Suppressor macrophage treated with lipopolysaccharide for 4 hours (primary cell): ENCODE data around the gene LARGE2.
A peak's percentile ranks its signal among the peaks of the same experiment; 100 is the strongest.

Source experiments
- DNase-seq: peaks from one replicate; pipeline ENCODE4 v3.0.0-alpha.2; 2020

The LARGE2 gene

DNA sequence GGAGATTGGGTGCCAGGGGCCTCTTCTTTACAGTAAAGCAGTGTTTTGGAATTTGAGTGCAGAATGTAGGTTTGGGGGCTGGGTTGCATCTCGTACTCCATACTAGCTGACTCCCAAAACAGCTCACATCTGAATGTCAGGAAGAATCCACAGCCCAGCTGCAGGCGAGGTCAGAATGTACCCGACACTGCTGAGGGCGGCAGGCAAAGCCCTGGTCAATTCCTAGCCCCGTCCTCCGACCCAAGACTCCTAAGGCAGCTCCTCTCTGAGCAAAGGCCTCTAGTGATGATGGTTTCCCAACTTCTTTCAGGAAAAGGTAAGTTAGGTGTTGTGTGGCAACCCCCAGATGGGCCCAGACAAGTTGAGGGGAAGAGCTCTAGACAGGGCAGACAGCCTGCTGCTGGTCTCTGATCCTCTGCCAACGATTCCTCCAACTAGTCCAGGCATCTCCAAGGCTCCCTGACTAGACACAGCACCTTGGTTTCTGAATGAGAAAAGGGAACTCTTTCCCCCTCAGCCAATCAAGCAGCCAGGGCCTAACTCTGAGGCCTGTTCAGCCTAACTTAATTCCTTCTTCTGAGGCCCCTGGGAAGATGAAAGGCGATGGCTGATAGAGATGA is 8.6 kb downstream of the LARGE2 start:
- no peak for DNase-seq

- no peak for DNase-seq
Measured at GRCh38 chr11:45931739-45932138, 9.3 kb downstream of the LARGE2 start.

DNA sequence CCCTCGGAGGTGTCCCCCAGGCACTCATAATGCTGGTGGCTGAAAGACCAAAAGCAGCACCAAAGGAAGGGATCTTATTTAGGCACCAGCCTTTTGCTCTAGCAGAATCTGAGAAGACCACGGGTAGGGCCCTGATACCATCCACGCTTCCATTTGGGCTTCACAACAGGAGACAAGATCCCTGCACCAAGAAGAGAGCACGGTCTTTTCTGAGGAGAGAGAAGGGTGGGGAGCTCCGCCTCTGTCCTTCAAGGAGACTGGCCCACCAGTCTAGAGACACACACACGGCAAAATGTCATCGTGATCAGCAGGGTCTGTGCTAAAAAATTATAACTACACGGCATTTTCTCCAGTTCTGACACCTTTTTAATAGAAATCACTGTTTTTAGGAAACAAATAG is 9.8 kb downstream of the LARGE2 start:
- no peak for DNase-seq

DNA sequence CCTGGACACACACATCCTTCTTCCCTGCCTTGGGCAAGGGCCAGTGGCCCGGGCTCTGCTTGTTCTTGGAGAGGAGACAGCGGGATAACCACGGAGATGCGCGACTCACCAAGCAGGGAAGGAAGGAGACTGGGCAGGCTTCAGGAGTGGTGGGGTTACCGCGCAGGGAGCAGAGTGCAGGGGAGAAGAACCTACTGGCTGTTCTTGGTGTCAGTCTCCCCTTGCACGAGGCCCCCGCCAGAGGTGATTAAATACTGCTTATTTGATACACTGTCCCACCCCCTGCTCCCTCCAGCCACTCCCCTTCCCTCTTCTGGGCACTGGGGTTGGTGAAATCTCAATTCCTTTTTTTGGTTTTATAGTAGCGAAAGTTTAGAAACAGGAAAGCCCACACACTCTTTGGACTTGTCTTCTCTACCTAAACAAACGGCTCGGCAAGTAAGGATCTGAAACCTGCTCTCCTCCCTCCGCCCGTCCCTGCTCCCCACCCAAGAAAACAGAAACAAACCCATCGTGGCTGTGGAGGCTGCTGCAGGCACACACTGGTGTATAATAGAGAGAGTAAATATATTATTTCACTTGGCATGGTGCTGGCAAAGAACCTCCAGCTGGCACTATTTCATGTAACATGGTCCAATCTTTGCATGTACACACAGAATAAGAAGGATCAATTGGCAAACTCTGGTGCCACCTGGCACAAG is 10.8 kb downstream of the LARGE2 start:
- peak; percentile 67 for DNase-seq

DNA sequence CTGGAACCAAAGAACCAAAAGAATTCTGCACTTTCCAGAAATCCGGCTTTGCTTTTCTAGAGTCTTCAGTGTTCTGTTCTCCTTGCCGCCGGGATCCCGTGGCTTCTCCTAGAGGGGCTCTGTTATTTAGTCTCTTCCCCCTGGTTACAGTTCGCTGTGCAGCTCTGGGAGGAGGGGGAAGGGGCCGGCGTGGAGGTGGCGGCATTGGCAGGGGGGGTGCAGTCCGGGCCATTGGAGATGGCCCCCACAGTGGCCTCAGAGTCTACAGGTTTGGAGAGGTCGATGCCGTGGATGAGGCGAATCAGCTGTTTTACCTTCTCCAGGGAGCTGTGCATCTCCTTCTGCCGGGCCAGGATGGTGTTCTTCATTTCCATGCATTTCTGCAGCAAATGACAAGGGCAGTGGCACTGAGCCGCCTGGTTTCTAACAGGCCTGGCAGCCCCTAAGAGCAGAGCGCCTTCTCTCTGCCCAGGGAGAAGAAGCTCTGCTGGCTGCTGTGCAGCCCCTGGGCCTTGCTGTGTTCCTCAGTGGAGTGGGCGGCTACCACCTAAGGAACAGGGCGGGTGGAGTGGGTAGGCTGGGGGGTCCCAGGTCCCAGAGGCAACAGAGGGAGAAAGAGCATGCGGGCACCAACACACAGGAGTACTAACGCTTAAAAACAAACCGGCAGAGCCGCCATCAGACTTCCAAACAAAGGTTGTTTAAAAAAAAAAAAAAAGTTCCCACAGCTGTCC is 11.6 kb downstream of the LARGE2 start:
- DNase-seq: no peak

GRCh38 chr11:45934580-45935318 is 12.3 kb downstream of the LARGE2 start:
- DNase-seq: no peak

DNA sequence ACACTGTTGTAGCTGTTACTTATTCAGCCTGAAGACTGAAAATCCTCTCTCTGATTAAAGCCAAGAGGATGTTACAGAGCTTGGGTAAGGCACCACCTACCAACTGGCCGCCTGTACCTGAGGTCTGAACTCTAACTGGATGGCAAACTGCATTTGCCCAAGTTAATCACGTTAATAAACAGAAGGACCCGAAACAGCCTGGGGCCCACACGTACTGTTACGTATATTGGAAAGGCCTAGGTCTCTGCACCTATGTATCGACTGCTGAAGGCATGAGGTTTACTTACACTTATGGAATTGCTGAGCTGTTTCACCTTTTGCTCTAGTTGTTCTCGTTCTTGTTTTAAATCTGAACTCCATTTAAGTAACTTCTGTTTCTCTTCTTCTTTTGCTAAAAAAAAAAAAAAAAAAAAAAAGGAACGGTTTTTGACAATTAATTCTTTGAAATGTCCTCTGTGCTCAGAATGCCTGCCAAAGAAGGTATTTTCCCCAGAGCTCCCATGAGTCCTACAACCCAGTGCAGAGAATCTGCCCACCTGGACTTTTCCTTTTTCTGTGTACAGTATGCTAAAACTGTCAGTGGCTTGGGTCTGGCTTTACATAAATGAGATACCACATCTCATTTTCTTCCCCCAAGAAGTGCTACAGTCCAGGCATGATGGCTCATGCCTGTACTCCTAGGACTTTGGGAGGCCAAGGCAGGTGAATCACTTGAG is 13.1 kb downstream of the LARGE2 start:
- no peak for DNase-seq

- DNase-seq: no peak
Measured at GRCh38 chr11:45936511-45937054, 14.1 kb downstream of the LARGE2 start.

DNA sequence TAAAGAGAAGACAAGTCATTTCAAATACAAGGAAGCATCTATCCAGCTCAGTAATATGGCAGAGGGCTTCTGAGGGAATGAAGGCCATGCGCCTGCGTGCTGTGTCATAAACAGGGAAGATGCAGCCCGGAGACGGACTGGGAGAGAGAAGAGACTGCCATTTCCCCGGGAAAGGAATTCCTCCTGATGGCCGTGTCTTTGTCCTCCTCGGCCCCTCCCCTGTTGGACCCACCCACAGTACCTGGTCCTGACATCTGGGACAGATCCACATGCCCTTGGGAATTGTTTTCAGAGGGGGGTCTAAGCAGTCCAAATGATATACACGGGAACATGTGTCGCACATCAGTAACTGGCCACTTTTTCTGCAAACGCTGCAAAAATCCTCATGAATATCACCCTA is 15.5 kb downstream of the LARGE2 start:
- DNase-seq: no peak

DNA sequence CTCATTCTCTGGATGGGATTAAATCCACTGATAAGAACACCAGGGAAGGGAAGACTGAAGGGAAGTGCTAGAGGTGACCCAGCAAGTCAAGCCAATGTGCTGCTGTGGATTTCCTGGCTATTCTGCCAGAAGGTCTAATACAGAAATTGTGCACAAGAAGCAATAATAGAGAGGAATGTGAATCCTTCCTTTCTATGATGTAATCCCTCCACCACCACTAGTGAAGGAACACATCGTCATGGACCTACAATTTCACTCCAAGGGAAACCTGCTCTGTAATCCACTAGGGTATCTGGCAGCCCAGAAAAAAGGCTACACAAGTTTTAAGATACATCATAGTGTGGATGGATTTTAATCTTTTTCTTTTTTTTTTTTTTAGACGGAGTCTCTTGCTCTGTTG is 17.4 kb downstream of the LARGE2 start:
- no peak for DNase-seq

DNA sequence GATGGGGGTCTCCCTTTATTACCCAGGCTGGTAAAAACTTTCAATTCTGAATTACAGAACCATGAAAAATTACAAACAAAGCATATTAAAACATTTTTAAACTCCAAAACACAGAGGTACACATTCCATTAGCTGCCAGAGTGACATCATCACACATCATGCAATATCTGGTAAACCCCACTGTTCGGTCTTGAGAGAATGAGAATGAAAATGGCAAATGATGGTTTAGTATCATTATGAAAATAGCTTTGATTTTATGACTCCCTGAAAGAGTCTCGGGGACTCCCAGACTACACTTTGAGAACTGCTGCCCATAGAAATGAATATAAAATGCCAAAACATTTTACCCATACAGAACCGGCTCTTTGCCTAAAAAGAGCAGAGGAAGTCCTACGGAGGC is 18.8 kb downstream of the LARGE2 start:
- no peak for DNase-seq

GRCh38 chr11:45942381-45942780 is 19.9 kb downstream of the LARGE2 start:
- DNase-seq: no peak

DNA sequence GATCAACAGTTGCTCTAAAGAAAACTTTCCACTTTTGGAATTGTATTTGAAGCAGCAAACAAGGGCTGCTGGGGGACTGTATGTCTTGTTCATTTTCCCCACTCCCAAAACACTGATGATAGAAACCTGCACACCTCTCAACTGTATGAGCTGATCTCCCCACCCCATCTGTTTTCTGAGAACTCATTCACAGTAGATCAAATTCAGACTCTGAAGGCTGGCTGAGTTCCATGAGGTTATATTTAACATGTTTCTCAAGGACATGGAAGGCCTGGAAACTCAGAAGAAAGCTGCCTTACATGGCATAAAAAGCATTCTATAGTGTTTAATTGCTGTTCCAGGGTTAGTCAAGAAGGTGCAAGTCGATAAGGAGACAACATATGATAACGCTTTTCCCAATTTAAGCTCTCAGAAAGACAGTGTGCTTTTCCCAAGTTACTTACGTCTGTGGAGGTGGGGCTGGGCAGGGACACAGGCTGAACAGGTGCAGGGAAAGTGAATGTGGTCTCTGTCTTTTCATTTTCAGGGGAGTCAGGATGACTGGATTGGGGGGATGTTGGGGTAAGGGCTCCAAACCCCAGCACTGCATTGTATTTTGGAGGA is 23.0 kb downstream of the LARGE2 start:
- no peak for DNase-seq

DNA sequence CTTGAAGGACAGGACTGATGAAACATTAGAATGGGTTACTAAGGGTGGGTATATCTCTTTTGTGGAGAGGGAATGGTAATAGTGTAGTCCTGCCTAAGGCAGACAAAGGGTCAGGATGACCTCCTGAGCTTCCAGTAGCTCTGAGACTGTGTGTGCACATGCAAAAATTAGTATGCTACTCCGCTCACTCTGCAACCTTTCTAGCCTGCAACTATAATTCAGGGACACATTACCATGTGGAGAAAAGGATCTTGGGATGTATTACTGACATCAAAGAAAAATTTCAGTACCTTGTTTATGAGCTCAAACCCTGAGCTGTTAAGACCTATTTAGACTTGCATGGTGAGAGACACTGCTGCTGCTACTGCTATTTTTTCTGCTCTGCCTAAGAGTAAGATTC is 25.4 kb downstream of the LARGE2 start:
- no peak for DNase-seq

DNA sequence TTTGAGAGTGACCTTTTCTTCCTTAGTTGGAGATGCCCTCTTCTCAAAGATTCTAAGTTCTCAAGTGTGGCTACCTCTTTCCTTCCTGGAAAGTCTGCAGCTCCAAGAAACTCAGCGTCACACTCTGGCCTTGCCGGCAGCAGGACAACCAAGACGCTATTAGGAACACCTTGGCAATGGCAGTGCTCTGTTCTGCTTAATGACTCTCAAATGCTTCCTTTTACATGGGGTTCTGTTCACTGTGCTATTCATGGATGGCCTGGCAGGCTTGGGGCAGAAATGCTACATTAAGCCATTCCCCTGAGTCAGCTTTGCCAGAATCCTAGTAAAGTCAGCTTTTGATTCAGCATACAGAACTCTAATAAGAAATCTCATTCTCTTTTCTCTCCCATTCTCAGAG is 25.9 kb downstream of the LARGE2 start:
- no peak for DNase-seq

GRCh38 chr11:45949992-45950407 is 27.5 kb downstream of the LARGE2 start:
- DNase-seq: no peak

GRCh38 chr11:45959851-45960250 is 37.4 kb downstream of the LARGE2 start:
- no peak for DNase-seq

DNA sequence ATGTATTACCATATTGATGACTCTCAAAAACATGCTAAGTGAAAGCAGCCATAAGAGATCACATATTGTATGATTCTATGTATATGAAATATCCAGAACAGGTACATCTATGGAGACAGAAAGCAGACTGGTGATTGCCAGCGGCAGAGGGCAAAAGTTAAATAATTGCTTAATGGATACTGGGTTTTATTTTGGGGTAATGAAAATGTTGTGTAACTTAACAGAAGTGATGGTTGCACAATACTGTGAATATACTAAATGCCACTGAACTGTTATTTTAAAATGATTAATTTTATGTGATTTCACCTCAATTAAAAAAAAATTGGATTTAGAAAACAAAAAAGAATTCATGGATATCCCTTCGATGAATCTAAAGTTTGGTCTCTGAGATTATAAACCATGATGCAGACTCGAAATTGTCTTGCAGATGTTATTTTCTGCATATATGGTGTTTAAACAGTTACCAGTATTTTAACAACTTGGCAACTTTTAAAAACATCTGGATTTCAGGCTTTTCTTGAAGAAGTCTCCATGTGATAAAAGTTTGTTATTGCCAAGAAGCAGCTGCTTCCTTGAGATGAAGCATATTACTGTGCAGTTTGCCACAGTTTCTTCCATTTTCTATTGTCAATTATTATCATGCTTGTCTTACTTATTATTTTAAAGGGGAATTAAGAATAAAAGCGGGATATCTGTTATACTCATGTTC is 38.1 kb downstream of the LARGE2 start:
- DNase-seq: peak; percentile 20

GRCh38 chr11:45961751-45962240 is 39.3 kb downstream of the LARGE2 start:
- no peak for DNase-seq

DNA sequence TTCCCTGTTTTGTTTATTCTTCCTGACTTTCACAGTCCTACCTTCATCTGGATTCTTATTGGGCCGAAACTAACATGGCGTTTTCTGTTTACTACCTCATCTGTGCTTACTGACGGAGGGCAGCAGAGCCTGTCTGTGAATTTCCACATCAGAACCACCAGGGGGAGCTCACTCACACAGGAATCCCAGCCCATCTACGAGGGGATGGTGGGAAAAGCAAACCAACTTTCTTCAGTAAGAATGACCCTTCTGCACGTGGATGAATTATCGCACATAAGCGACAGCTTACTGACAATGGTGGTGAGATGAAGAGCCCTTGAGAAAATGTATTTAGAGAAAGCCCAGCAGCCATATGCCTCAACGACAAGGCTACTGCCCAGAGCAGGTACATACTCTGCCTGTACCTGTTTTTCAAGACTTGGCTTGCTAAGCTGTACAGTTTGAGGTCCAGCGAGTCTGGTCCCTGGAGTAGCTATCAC is 42.5 kb downstream of the LARGE2 start:
- peak; percentile 77 for DNase-seq

- DNase-seq: no peak
Measured at GRCh38 chr11:45967506-45967905, 45.0 kb downstream of the LARGE2 start.
